Measurements from ENCODE around the gene SOST. TPM values are rescaled to one million over a fixed set of nuclear protein-coding genes. Genes with fewer than 3 reads are reported as not detected.

The SOST gene
- total RNA-seq, 1 experiment from 2014 or later, result not detected

DNA sequence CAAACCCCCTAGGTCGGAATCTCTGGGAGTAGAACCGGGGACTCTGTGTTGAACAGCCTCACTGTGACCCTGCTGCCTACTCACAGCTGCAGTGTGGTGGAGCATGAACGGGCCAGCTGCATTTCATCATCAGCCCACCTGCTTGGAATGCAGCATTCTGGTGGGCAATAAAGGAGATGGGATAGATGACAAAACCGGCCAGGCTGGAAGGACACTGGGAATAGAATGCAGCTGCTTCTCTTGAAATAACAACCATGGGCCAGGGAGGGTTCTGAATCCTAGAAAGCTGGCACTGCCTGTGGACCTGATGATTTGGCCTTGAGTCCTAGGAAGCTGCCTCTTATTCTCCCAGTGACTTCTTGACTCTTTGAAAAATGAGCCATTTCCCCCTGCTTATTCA lies 45.2 kb upstream of the SOST start:
- TF ChIP-seq EZH2 (IDR thresholded peaks at IDR 0.05; ENCODE audit: low read depth), result no peak
- TF ChIP-seq, protein P1, sequence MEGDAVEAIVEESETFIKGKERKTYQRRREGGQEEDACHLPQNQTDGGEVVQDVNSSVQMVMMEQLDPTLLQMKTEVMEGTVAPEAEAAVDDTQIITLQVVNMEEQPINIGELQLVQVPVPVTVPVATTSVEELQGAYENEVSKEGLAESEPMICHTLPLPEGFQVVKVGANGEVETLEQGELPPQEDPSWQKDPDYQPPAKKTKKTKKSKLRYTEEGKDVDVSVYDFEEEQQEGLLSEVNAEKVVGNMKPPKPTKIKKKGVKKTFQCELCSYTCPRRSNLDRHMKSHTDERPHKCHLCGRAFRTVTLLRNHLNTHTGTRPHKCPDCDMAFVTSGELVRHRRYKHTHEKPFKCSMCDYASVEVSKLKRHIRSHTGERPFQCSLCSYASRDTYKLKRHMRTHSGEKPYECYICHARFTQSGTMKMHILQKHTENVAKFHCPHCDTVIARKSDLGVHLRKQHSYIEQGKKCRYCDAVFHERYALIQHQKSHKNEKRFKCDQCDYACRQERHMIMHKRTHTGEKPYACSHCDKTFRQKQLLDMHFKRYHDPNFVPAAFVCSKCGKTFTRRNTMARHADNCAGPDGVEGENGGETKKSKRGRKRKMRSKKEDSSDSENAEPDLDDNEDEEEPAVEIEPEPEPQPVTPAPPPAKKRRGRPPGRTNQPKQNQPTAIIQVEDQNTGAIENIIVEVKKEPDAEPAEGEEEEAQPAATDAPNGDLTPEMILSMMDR (conservative IDR thresholded peaks at IDR 0.05), result no peak
- 0 out of 2 replicates have a peak, but pooled peaks cover 5% of the 10 kb centered on the region for H3F3A ChIP-seq (ENCODE audit: insufficient read depth, low read depth)

DNA sequence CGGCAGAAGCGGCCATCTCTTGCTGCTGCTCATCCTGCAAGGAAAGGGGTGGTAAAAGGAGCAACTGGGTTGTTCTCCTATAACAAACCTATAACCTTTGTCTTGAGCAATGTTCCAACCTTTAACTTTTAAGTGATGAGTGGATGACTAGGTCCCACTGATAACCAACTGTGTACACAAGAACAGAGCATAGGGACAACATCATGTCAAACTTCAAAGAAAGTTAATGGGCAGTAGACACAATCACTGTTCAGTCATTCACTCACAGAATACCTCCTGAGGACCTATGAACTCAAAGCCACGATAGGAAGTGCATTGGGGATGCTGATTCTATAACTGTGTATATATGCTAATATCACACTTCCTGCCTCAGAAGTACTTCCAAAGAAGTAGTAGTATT lies 43.3 kb upstream of the SOST start:
- DNase-seq, result no peak
- BruUV-seq (replicated peaks), result no TSS peak
- CTCF ChIA-PET, result no interaction called here

More for the DNA sequence above, 45.2 kb upstream of the SOST start:
- Histone ChIP-seq H3K27ac (no peak overlapping the region), H3K4me1 (replicated peaks; ENCODE audit: insufficient read depth) (no peaks in the 10 kb centered on the region), H3K9me2 (ENCODE audit: insufficient read depth) (no peaks in the 10 kb centered on the region), H2AFZ (no peak overlapping the region), H3K79me2 (ENCODE audit: low read depth) (no peaks in the 10 kb centered on the region), H3K4me3 (no peak overlapping the region), H3K27me3 (ENCODE audit: insufficient read depth, low read depth) (no peaks in the 10 kb centered on the region), H3K4me2 (no peak overlapping the region), H4K20me1 (ENCODE audit: insufficient read depth) (no peaks in the 10 kb centered on the region), H3K9me3 (ENCODE audit: insufficient read depth, low read depth) (no peaks in the 10 kb centered on the region), H3K36me3 (ENCODE audit: low read depth) (no peaks in the 10 kb centered on the region)
- BruUV-seq (replicated peaks), result no TSS peak
- ChIA-PET CTCF (no interaction called here), POLR2A (ENCODE audit: unreplicated experiment) (interaction anchor here (0.6 kb wide), 1 partner anchor 12 kb away, joined by 10 read pairs; no protein-coding TSS in a partner anchor)
- DNase-seq, result no peak
- intact Hi-C loops (cut with micrococcal nuclease; ENCODE audit: unreplicated experiment), result no loop called here

DNA sequence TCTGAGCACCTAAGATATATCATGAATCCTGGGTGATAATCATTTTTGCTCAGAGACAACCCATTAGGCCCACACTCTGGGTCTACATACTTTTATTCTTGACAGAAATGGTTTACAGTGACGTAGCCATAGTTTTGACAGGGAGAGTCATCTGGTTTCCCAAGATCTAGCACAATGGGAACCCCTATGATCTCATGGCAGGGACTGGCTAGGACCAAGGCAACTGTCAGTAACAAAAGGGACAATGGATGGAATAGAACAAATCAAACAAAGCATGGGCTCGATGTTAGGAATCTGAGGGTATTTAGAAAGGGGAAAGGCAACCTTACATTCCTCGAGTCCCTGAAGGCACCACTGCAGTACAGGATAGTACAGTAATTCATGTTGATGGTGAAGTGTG lies 42.1 kb upstream of the SOST start:
- no TSS peak for BruUV-seq (replicated peaks)
- no peak overlapping the region for H2AFZ ChIP-seq
- H3K4me2 ChIP-seq, result no peak overlapping the region
- 0 out of 2 replicates have a peak, but pooled peaks cover 5% of the 10 kb centered on the region for H3F3A ChIP-seq (ENCODE audit: insufficient read depth, low read depth)
- H3K9me3 ChIP-seq (ENCODE audit: insufficient read depth, low read depth), result peaks cover 5% of the 10 kb centered on the region; the same call in 1 of the 2 replicates
- no peak overlapping the region for H3K4me3 ChIP-seq
- no peaks in the 10 kb centered on the region for H4K20me1 ChIP-seq (ENCODE audit: insufficient read depth)
- intact Hi-C loops (cut with micrococcal nuclease; ENCODE audit: unreplicated experiment), result no loop called here
- H3K9me2 ChIP-seq (ENCODE audit: insufficient read depth), result no peaks in the 10 kb centered on the region
- H3K4me1 ChIP-seq (replicated peaks; ENCODE audit: insufficient read depth), result 0 out of 2 replicates have a peak, but pooled peaks cover 4% of the 10 kb centered on the region
- TF ChIP-seq EZH2 (IDR thresholded peaks at IDR 0.05; ENCODE audit: low read depth), result no peak
- TF ChIP-seq, protein P1 (conservative IDR thresholded peaks at IDR 0.05), result no peak
- no peaks in the 10 kb centered on the region for H3K79me2 ChIP-seq (ENCODE audit: low read depth)
- POLR2A ChIA-PET (ENCODE audit: unreplicated experiment), result interaction anchor here (0.6 kb wide), 1 partner anchor 22 kb away, joined by 3 read pairs; no protein-coding TSS in a partner anchor
- H3K27me3 ChIP-seq (ENCODE audit: insufficient read depth, low read depth), result peaks cover 3% of the 10 kb centered on the region; the same call in 1 of the 2 replicates
- CTCF ChIA-PET, result no interaction called here
- DNase-seq, result no peak
- no peak overlapping the region for H3K27ac ChIP-seq
- no peaks in the 10 kb centered on the region for H3K36me3 ChIP-seq (ENCODE audit: low read depth)

More for the DNA sequence above, 43.3 kb upstream of the SOST start:
- Histone ChIP-seq H3F3A (ENCODE audit: insufficient read depth, low read depth) (0 out of 2 replicates have a peak, but pooled peaks cover 5% of the 10 kb centered on the region), H2AFZ (no peak overlapping the region), H3K4me1 (replicated peaks; ENCODE audit: insufficient read depth) (0 out of 2 replicates have a peak, but pooled peaks cover 4% of the 10 kb centered on the region), H3K4me2 (no peak overlapping the region), H3K9me3 (ENCODE audit: insufficient read depth, low read depth) (peaks cover 5% of the 10 kb centered on the region; the same call in 1 of the 2 replicates), H3K79me2 (ENCODE audit: low read depth) (no peaks in the 10 kb centered on the region), H3K9me2 (ENCODE audit: insufficient read depth) (no peaks in the 10 kb centered on the region), H3K27me3 (ENCODE audit: insufficient read depth, low read depth) (no peaks in the 10 kb centered on the region), H3K27ac (no peak overlapping the region), H4K20me1 (ENCODE audit: insufficient read depth) (no peaks in the 10 kb centered on the region), H3K4me3 (no peak overlapping the region), H3K36me3 (ENCODE audit: low read depth) (no peaks in the 10 kb centered on the region)
- POLR2A ChIA-PET (ENCODE audit: unreplicated experiment), result no interaction called here
- intact Hi-C loops (cut with micrococcal nuclease; ENCODE audit: unreplicated experiment), result no loop called here
- TF ChIP-seq, protein P1 (conservative IDR thresholded peaks at IDR 0.05), result no peak
- TF ChIP-seq EZH2 (IDR thresholded peaks at IDR 0.05; ENCODE audit: low read depth), result no peak
